Measurements from ENCODE around the gene INPP5A. TPM values are rescaled to one million over a fixed set of nuclear protein-coding genes. Genes with fewer than 3 reads are reported as not detected.

Gene INPP5A
- total and polyA plus RNA-seq, 10 of the 15 experiments (the other 5 are each of a cell fraction or from before 2014, with no cell fraction given): 0.52 to 15.0 (median 6.3) TPM

DNA sequence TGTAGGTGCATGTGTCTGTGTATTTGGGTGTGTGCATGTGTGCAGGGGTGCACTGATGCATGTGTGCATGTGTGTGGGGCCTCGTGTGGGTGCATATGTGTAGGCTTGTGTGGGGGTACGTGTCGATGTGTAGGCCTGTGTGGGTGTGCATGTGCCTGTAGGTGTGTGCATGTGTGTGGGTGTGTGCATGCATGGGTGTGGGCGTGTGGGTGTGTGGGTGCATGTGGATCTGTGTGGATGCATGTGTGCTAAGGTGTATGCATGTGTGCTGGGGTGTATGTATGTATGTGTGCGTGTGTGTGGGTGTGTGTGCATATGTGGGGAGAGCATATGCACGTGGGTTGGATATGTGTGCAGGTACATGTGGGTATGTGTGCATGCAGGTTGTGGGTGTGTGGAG is 175.2 kb downstream of the INPP5A start:
- intact Hi-C loops (cut with micrococcal nuclease; ENCODE audit: unreplicated experiment): no loop called here
- no peak overlapping the region for H3K4me2 ChIP-seq (ENCODE audit: control insufficient read depth, insufficient read depth)
- H3K4me3 ChIP-seq: no peak overlapping the region
- no peaks in the 10 kb centered on the region for H4K20me1 ChIP-seq (ENCODE audit: control insufficient read depth, insufficient read depth)
- no peak for TF ChIP-seq BHLHE40 (IDR thresholded peaks at IDR 0.05; ENCODE audit: borderline replicate concordance in 1 of 2, low read depth in 2 of 2, low read length in 1 of 2)
- TF ChIP-seq MTA2 (IDR thresholded peaks at IDR 0.05; ENCODE audit: low read depth): no peak
- TF ChIP-seq SRF (IDR thresholded peaks at IDR 0.05; ENCODE audit: low read depth in 2 of 2, low read length in 2 of 2): no peak
- TF ChIP-seq POLR2A (IDR thresholded peaks at IDR 0.05; ENCODE audit: low read depth, low read length): no peak
- no peak for TF ChIP-seq RCOR1 (conservative IDR thresholded peaks at IDR 0.05; ENCODE audit: low read depth, low read length)
- TF ChIP-seq DPF2 (IDR thresholded peaks at IDR 0.05): no peak
- TF ChIP-seq SREBF2 (IDR thresholded peaks at IDR 0.05; ENCODE audit: low read length): no peak
- no peak for TF ChIP-seq WRNIP1 (IDR thresholded peaks at IDR 0.05; ENCODE audit: borderline replicate concordance, low read depth, low read length)
- TF ChIP-seq CHD4 (IDR thresholded peaks at IDR 0.05): no peak
- TF ChIP-seq ASH2L (IDR thresholded peaks at IDR 0.05; ENCODE audit: borderline replicate concordance, low read depth): no peak
- no peak overlapping the region for H3K9ac ChIP-seq (ENCODE audit: control insufficient read depth, insufficient read depth, low read length)
- H2AFZ ChIP-seq (ENCODE audit: control insufficient read depth, low read depth, low read length): no peak overlapping the region
- POLR2A ChIA-PET: no interaction called here
- CTCF ChIA-PET: no interaction called here
- DNase-seq (ENCODE audit: low read depth, low spot score) (no peak), FAIRE-seq (no peak), ATAC-seq (no peak)
- H3K27me3 ChIP-seq (replicated peaks in 1 of 2; ENCODE audit: control insufficient read depth in 2 of 2, insufficient read depth in 2 of 2, low read length in 1 of 2): no peaks in the 10 kb centered on the region
- no peaks in the 10 kb centered on the region for H3K79me2 ChIP-seq (ENCODE audit: control insufficient read depth, insufficient read depth, low read length)
- H3K36me3 ChIP-seq (ENCODE audit: control insufficient read depth in 2 of 2, insufficient read depth in 2 of 2, low read length in 1 of 2): peaks cover 0 to 6% of the 10 kb centered on the region in 2 experiments; a peak in 2 of 4 replicates
- no peaks in the 10 kb centered on the region; the same call in 2 of the 3 replicates for H3K9me3 ChIP-seq (replicated peaks; ENCODE audit: control insufficient read depth, insufficient read depth, low read length)
- in situ Hi-C loops (cut with MboI): no loop called here
- H3K27ac ChIP-seq (ENCODE audit: control insufficient read depth, insufficient read depth): no peak overlapping the region
- H3K4me1 ChIP-seq (ENCODE audit: control insufficient read depth, insufficient read depth, low read length): no peaks in the 10 kb centered on the region
- RAD21 ChIA-PET (ENCODE audit: unreplicated experiment): no interaction called here
- SMC1A ChIA-PET (ENCODE audit: uncharacterized antibody, unreplicated experiment): no interaction called here
- BruUV-seq (replicated peaks): no TSS peak
- 95% methylated on average over 6 of the region's 6 CpGs for WGBS (ENCODE audit: insufficient coverage, insufficient replicate concordance, low lambda C conversion rate, missing lambda C conversion rate)

All from GM12878 (cell line).